ENCODE data around the gene BMAL2. TPM values are rescaled to one million over a fixed set of nuclear protein-coding genes. Genes with fewer than 3 reads are reported as not detected.

BMAL2 gene
- total RNA-seq, 2 donors from 2014 or later: 1.2 to 2.0 TPM

- peak; percentile 71 for ATAC-seq
- H3K27ac Mint-ChIP-seq: peak overlapping the region; percentile 65
- H3K27me3 Mint-ChIP-seq: peaks cover 45% of the 10 kb centered on the region
These were observed 870 bp downstream of the BMAL2 start for GRCh38 chr12:27333403-27334009.

DNA sequence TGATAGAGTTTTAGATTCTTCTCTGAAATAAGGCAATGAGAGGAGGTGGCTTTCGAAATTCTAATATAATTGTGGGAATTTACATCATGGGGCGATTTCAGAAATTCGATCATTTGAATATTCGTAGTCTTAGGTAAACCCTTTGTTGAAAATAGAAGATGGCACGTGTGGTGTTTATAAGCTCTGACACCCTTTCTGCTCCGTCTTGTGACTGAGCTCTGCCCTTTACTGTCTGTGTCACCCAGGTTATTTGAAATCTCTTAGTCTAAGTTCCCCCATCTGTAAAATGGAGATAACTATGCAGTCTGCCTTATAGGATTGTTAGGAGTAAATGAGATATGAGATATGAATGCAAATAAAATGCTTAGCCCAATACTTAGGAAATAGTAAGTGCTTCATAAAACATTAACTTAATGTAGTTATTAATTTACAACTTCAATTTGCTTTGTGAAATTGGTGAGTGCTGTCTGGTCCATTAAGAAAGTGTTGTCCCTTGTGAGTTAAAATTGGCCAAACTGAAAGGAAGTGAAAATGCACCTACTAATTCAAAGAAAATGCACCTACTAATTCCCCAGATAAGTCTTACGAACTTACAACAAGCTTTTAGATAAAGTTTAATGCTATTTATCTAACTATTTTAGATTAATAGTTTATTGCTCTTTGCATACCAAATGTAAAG is 1.5 kb downstream of the BMAL2 start:
- Mint-ChIP-seq H3K4me3 (peak overlapping the region; percentile 96), H3K27me3 (peaks cover 45% of the 10 kb centered on the region), H3K4me1 (peaks cover 22% of the 10 kb centered on the region), H3K36me3 (ENCODE audit: low read depth) (peaks cover 2% of the 10 kb centered on the region), H3K27ac (peak overlapping the region; percentile 65)
- H3K9me3 ChIP-seq (ENCODE audit: control insufficient read depth, low read length, poor library complexity, severe bottlenecking): no peaks in the 10 kb centered on the region
- ATAC-seq (no peak), DNase-seq (no peak)

More at GRCh38 chr12:27333403-27334009, 870 bp downstream of the BMAL2 start:
- DNase-seq: peak in 2 of 3 donors; percentile 7 to 19
- peaks cover 2% of the 10 kb centered on the region for H3K36me3 Mint-ChIP-seq (ENCODE audit: low read depth)
- peaks cover 22% of the 10 kb centered on the region for H3K4me1 Mint-ChIP-seq
- peak overlapping the region; percentile 96 for H3K4me3 Mint-ChIP-seq
- H3K9me3 ChIP-seq (ENCODE audit: control insufficient read depth, low read length, poor library complexity, severe bottlenecking): no peaks in the 10 kb centered on the region

- ATAC-seq (no peak), DNase-seq (no peak)
- H3K9me3 ChIP-seq (ENCODE audit: control insufficient read depth, low read length, poor library complexity, severe bottlenecking): no peaks in the 10 kb centered on the region
- peaks cover 45% of the 10 kb centered on the region for H3K27me3 Mint-ChIP-seq
- H3K27ac Mint-ChIP-seq: no peak overlapping the region
- H3K4me1 Mint-ChIP-seq: peaks cover 22% of the 10 kb centered on the region
- no peak overlapping the region for H3K4me3 Mint-ChIP-seq
- peaks cover 2% of the 10 kb centered on the region for H3K36me3 Mint-ChIP-seq (ENCODE audit: low read depth)
These were observed 2.1 kb downstream of the BMAL2 start for GRCh38 chr12:27334721-27335082.

GRCh38 chr12:27335364-27336281 is 3.0 kb downstream of the BMAL2 start:
- no peak overlapping the region for H3K4me3 Mint-ChIP-seq

DNA sequence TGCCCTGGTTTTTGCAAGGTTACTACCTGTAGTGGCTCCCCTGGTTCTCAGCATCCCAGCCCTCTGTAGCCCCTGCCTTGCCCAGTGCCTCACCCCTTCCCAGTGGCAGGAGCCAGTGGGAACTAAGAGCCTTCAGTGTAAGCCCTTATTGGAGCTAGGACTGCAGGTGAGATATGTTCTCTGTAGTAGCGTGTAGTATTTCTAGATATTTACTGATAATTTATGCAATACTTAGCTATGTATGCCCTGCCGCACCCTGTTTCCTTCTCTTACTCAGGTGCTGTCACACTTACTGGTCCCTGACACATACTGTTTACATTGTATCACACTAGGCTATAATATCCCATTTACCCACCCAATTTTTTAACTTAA is 3.6 kb downstream of the BMAL2 start:
- ATAC-seq: no peak
- peaks cover 2% of the 10 kb centered on the region for H3K36me3 Mint-ChIP-seq (ENCODE audit: low read depth)
- no peaks in the 10 kb centered on the region for H3K9me3 ChIP-seq (ENCODE audit: control insufficient read depth, low read length, poor library complexity, severe bottlenecking)
- DNase-seq: no peak
- H3K27ac Mint-ChIP-seq: no peak overlapping the region
- H3K4me3 Mint-ChIP-seq: no peak overlapping the region
- peaks cover 22% of the 10 kb centered on the region for H3K4me1 Mint-ChIP-seq
- peaks cover 31% of the 10 kb centered on the region for H3K27me3 Mint-ChIP-seq

More at GRCh38 chr12:27335364-27336281, 3.0 kb downstream of the BMAL2 start:
- H3K27ac Mint-ChIP-seq: peak overlapping the region; percentile 63
- no peaks in the 10 kb centered on the region for H3K9me3 ChIP-seq (ENCODE audit: control insufficient read depth, low read length, poor library complexity, severe bottlenecking)
- no peak for DNase-seq
- peaks cover 2% of the 10 kb centered on the region for H3K36me3 Mint-ChIP-seq (ENCODE audit: low read depth)
- ATAC-seq: no peak
- peaks cover 22% of the 10 kb centered on the region for H3K4me1 Mint-ChIP-seq
- H3K27me3 Mint-ChIP-seq: peaks cover 37% of the 10 kb centered on the region

GRCh38 chr12:27337376-27337775 is 4.7 kb downstream of the BMAL2 start:
- no peak overlapping the region for H3K27ac Mint-ChIP-seq
- ATAC-seq (no peak), DNase-seq (no peak)
- no peak overlapping the region for H3K4me3 Mint-ChIP-seq
- peaks cover 14% of the 10 kb centered on the region for H3K4me1 Mint-ChIP-seq
- peaks cover 19% of the 10 kb centered on the region for H3K27me3 Mint-ChIP-seq
- peaks cover 2% of the 10 kb centered on the region for H3K36me3 Mint-ChIP-seq (ENCODE audit: low read depth)
- no peaks in the 10 kb centered on the region for H3K9me3 ChIP-seq (ENCODE audit: control insufficient read depth, low read length, poor library complexity, severe bottlenecking)

DNA sequence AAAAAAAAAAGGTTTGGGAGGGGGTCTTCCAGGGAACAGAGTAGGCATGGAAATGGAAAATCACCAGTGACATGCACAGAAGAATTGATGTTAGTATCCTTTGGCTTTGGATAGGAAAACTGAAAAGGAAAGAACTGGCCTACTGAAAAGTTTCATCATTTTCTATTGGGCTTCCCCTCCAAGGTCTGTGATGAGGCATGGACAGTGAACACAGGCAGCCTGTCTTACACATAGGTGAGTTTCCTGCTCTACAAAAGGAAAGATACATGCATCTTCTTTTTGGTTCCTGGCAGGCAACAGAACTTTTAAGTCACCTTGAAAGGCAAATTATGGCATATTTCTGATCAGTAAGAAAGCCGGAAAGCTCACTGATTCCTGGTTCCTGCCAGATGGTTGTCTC is 5.8 kb downstream of the BMAL2 start:
- H3K9me3 ChIP-seq (ENCODE audit: control insufficient read depth, low read length, poor library complexity, severe bottlenecking): no peaks in the 10 kb centered on the region
- ATAC-seq (no peak), DNase-seq (no peak)
- peaks cover 10% of the 10 kb centered on the region for H3K4me1 Mint-ChIP-seq
- H3K27ac Mint-ChIP-seq: no peak overlapping the region
- peaks cover 15% of the 10 kb centered on the region for H3K27me3 Mint-ChIP-seq
- H3K4me3 Mint-ChIP-seq: no peak overlapping the region
- peaks cover under 1% of the 10 kb centered on the region for H3K36me3 Mint-ChIP-seq (ENCODE audit: low read depth)

GRCh38 chr12:27340971-27341370 is 8.3 kb downstream of the BMAL2 start:
- Mint-ChIP-seq H3K27me3 (peaks cover 4% of the 10 kb centered on the region), H3K4me1 (peaks cover 3% of the 10 kb centered on the region), H3K4me3 (no peak overlapping the region), H3K36me3 (ENCODE audit: low read depth) (no peaks in the 10 kb centered on the region), H3K27ac (no peak overlapping the region)
- DNase-seq (no peak), ATAC-seq (no peak)
- H3K9me3 ChIP-seq (ENCODE audit: control insufficient read depth, low read length, poor library complexity, severe bottlenecking): no peaks in the 10 kb centered on the region

DNA sequence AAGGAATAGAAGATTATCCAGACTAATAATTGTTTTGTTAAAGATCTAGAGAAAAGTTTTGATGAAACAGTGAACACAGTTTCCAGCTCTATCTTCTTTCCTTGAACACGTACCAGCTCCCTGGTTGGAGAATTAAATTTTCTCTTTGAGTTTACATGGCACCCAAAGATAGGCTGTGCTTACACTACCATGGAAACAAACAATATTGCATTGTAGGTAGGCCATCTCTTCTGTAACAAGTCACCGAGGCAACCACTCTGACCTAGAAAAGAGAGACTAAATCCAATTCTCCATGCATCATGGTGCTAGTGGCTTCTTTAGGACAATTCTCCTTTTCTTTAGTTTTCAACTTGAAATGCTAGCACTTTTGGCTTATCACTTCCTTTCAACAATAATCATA is 9.9 kb downstream of the BMAL2 start:
- H3K4me1 Mint-ChIP-seq: no peaks in the 10 kb centered on the region
- no peak for DNase-seq
- no peaks in the 10 kb centered on the region for H3K9me3 ChIP-seq (ENCODE audit: control insufficient read depth, low read length, poor library complexity, severe bottlenecking)
- H3K27ac Mint-ChIP-seq: no peak overlapping the region
- H3K4me3 Mint-ChIP-seq: no peak overlapping the region
- no peak for ATAC-seq
- no peaks in the 10 kb centered on the region for H3K36me3 Mint-ChIP-seq (ENCODE audit: low read depth)
- H3K27me3 Mint-ChIP-seq: peaks cover 4% of the 10 kb centered on the region

GRCh38 chr12:27343255-27344000 is 10.8 kb downstream of the BMAL2 start:
- Mint-ChIP-seq H3K27ac (no peak overlapping the region), H3K36me3 (ENCODE audit: low read depth) (no peaks in the 10 kb centered on the region), H3K4me1 (no peaks in the 10 kb centered on the region), H3K4me3 (no peak overlapping the region), H3K27me3 (peaks cover 4% of the 10 kb centered on the region)
- DNase-seq (no peak), ATAC-seq (no peak)
- no peaks in the 10 kb centered on the region for H3K9me3 ChIP-seq (ENCODE audit: control insufficient read depth, low read length, poor library complexity, severe bottlenecking)

DNA sequence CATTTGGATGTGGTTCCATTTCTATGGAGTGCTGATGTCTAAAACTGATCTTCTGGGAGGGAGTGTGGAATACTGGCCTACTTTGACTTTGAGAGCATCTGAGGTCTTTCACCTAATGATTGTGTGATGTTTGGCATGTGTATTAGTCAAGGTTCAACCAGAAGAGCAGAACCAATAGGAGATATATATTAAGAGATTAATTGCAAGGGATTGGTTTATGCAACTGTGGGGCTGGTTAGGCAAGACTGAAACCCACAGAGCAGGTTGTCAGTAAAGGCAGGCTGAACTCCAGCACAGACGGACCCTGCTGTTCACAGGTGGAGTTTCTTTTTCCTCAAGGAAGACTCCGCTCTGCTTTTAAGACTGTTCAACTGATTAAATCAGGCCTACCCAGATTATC is 11.6 kb downstream of the BMAL2 start:
- Mint-ChIP-seq H3K4me3 (no peak overlapping the region), H3K27ac (no peak overlapping the region), H3K36me3 (ENCODE audit: low read depth) (no peaks in the 10 kb centered on the region), H3K27me3 (peaks cover 4% of the 10 kb centered on the region), H3K4me1 (no peaks in the 10 kb centered on the region)
- no peaks in the 10 kb centered on the region for H3K9me3 ChIP-seq (ENCODE audit: control insufficient read depth, low read length, poor library complexity, severe bottlenecking)
- ATAC-seq: no peak
- no peak for DNase-seq

- Mint-ChIP-seq H3K4me1 (no peaks in the 10 kb centered on the region), H3K27me3 (peaks cover 4% of the 10 kb centered on the region), H3K4me3 (no peak overlapping the region), H3K36me3 (ENCODE audit: low read depth) (no peaks in the 10 kb centered on the region), H3K27ac (no peak overlapping the region)
- no peaks in the 10 kb centered on the region for H3K9me3 ChIP-seq (ENCODE audit: control insufficient read depth, low read length, poor library complexity, severe bottlenecking)
- no peak for DNase-seq
- ATAC-seq: no peak
These were observed 12.1 kb downstream of the BMAL2 start for GRCh38 chr12:27344760-27345159.

- H3K9me3 ChIP-seq (ENCODE audit: control insufficient read depth, low read length, poor library complexity, severe bottlenecking): no peaks in the 10 kb centered on the region
- DNase-seq (no peak), ATAC-seq (no peak)
- Mint-ChIP-seq H3K27me3 (peaks cover 4% of the 10 kb centered on the region), H3K36me3 (ENCODE audit: low read depth) (no peaks in the 10 kb centered on the region), H3K27ac (no peak overlapping the region), H3K4me1 (no peaks in the 10 kb centered on the region), H3K4me3 (no peak overlapping the region)
These were observed 12.7 kb downstream of the BMAL2 start for GRCh38 chr12:27345376-27345775.

All from T-helper 17 cell (primary cell).